ENCODE data around the gene SHC2. TPM values are rescaled to one million over a fixed set of nuclear protein-coding genes. Genes with fewer than 3 reads are reported as not detected.
A peak's percentile ranks its signal among the peaks of the same experiment; 100 is the strongest.

SHC2 gene
- total and polyA plus RNA-seq, 9 of the 15 experiments (the other 6 are each of a cell fraction or from before 2014, with no cell fraction given) = 0.14 to 0.36 (median 0.17) TPM; not detected in 5

DNA sequence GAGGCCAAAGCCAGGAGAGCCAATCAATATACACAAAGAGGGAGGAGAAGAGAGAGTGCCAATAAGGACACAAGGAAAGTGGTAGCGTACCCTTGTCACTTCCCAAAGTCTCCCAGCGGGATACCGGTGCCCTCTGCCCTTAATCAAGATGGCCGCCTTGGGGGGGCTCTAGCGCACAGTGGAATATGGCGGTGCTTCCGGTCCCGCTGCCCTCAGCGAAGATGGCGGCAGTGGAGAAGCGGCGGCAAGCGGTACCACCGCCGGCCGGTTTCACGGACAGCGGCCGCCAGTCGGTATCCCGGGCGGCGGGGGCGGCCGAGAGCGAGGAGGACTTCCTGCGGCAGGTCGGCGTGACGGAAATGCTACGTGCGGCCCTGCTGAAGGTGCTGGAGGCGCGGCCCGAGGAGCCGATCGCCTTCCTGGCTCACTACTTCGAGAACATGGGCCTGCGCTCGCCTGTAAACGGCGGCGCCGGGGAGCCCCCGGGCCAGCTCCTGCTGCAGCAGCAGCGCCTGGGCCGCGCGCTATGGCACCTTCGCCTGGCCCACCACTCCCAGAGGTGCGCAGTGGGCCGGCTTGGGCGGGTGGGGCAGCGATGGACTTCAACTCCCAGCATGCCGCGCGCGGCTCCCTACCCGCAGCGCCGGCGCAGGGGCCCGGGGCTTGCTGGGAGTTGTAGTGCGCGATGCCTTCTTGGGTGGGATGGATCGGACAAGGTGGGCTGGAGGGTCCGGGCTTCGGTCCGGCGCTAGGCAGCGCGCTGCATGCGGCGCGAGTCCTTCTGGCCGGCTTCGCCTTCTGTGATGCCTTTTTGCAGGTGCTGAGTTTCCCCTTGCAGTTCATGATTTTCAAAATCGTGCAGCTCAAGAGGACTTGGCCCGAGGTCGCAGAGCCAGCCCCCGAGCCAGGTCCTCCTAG is 46.7 kb upstream of the SHC2 start, which contains the start of gene TPGS1 (continued):
- TF ChIP-seq TRIM24 (IDR thresholded peaks at IDR 0.05) (no peak), PTTG1 (tag; IDR thresholded peaks at IDR 0.05; ENCODE audit: low read depth) (peak; percentile 43; the same call in 1 of the 2 replicates), MYNN (IDR thresholded peaks at IDR 0.05) (no peak), MYNN (CRISPR knock-in tag; IDR thresholded peaks at IDR 0.05) (no peak), FOXJ2 (tag; IDR thresholded peaks at IDR 0.05) (peak; percentile 95), IRF2 (CRISPR knock-in tag; IDR thresholded peaks at IDR 0.05) (no peak), SRF (CRISPR knock-in tag; IDR thresholded peaks at IDR 0.05) (peak in 1 of 2 experiments; percentile 73; a peak in 2 of 4 replicates), FOXA1 (IDR thresholded peaks at IDR 0.05; ENCODE audit: borderline replicate concordance) (no peak), CBX2 (IDR thresholded peaks at IDR 0.05; ENCODE audit: insufficient read depth, low read length, poor library complexity, severe bottlenecking) (no peak)
- TF ChIP-seq, protein P1, sequence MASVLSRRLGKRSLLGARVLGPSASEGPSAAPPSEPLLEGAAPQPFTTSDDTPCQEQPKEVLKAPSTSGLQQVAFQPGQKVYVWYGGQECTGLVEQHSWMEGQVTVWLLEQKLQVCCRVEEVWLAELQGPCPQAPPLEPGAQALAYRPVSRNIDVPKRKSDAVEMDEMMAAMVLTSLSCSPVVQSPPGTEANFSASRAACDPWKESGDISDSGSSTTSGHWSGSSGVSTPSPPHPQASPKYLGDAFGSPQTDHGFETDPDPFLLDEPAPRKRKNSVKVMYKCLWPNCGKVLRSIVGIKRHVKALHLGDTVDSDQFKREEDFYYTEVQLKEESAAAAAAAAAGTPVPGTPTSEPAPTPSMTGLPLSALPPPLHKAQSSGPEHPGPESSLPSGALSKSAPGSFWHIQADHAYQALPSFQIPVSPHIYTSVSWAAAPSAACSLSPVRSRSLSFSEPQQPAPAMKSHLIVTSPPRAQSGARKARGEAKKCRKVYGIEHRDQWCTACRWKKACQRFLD (CRISPR knock-in tag; IDR thresholded peaks at IDR 0.05) = peak; percentile 94
- TF ChIP-seq, protein P2, sequence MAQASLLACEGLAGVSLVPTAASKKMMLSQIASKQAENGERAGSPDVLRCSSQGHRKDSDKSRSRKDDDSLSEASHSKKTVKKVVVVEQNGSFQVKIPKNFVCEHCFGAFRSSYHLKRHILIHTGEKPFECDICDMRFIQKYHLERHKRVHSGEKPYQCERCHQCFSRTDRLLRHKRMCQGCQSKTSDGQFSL (CRISPR knock-in tag; IDR thresholded peaks at IDR 0.05) = peak; percentile 100
- TF ChIP-seq, protein P2 (tag; IDR thresholded peaks at IDR 0.05) = peak in 1 of 2 experiments; percentile 99; a peak in 2 of 4 replicates
- TF ChIP-seq, protein P3, sequence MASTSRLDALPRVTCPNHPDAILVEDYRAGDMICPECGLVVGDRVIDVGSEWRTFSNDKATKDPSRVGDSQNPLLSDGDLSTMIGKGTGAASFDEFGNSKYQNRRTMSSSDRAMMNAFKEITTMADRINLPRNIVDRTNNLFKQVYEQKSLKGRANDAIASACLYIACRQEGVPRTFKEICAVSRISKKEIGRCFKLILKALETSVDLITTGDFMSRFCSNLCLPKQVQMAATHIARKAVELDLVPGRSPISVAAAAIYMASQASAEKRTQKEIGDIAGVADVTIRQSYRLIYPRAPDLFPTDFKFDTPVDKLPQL (IDR thresholded peaks at IDR 0.05; ENCODE audit: extremely low read depth, insufficient read length) = no peak
- TF ChIP-seq, protein P4, sequence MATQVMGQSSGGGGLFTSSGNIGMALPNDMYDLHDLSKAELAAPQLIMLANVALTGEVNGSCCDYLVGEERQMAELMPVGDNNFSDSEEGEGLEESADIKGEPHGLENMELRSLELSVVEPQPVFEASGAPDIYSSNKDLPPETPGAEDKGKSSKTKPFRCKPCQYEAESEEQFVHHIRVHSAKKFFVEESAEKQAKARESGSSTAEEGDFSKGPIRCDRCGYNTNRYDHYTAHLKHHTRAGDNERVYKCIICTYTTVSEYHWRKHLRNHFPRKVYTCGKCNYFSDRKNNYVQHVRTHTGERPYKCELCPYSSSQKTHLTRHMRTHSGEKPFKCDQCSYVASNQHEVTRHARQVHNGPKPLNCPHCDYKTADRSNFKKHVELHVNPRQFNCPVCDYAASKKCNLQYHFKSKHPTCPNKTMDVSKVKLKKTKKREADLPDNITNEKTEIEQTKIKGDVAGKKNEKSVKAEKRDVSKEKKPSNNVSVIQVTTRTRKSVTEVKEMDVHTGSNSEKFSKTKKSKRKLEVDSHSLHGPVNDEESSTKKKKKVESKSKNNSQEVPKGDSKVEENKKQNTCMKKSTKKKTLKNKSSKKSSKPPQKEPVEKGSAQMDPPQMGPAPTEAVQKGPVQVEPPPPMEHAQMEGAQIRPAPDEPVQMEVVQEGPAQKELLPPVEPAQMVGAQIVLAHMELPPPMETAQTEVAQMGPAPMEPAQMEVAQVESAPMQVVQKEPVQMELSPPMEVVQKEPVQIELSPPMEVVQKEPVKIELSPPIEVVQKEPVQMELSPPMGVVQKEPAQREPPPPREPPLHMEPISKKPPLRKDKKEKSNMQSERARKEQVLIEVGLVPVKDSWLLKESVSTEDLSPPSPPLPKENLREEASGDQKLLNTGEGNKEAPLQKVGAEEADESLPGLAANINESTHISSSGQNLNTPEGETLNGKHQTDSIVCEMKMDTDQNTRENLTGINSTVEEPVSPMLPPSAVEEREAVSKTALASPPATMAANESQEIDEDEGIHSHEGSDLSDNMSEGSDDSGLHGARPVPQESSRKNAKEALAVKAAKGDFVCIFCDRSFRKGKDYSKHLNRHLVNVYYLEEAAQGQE (IDR thresholded peaks at IDR 0.05; ENCODE audit: borderline replicate concordance) = no peak
- TF ChIP-seq, protein P4 (CRISPR knock-in tag; IDR thresholded peaks at IDR 0.05; ENCODE audit: low read depth) = peak; percentile 38; the same call in 1 of the 2 replicates

All from K562 (cell line).